A673 (cell line): ENCODE measurements around the gene SCCPDH. TPM values are rescaled to one million over a fixed set of nuclear protein-coding genes. Genes with fewer than 3 reads are reported as not detected.

Source experiments
- BruUV-seq: library from RNA; stranded (reverse); fragments of 400-500 nt; replicated peaks from 2 replicates; lab custom pipeline; 2021; lab: Mats Ljungman, UMichigan
- CTCF ChIA-PET: fragments of 300-600 bp; sonication (Branson Sonifier 250); formaldehyde crosslinking; loops from one replicate; lab custom pipeline; 2022; ENCODE audit warnings: antibody characterized with exemption; lab: Charles Lee
- POLR2A ChIA-PET: fragments of 300-600 bp; sonication (Branson Sonifier 250); formaldehyde crosslinking; loops from one replicate; lab custom pipeline; 2022; ENCODE audit warnings: antibody characterized with exemption; ENCODE audit not compliant: low non-redundant PET; lab: Charles Lee
- DNase-seq: peaks from one replicate; pipeline ENCODE4 v3.0.0-alpha.2; 2015; ENCODE audit warnings: low spot score
- H3K27ac ChIP-seq: fragments of 200-600 bp; sonication (generic); 2 replicates; pipeline ENCODE4 v1.5.1; 2016; ENCODE audit warnings: mixed run types, low read depth, mild to moderate bottlenecking, mixed read lengths, antibody characterized with exemption, low read length; ENCODE audit not compliant: poor library complexity, severe bottlenecking
- H3K27me3 ChIP-seq: fragments of 200-600 bp; sonication (generic); replicated peaks from 2 replicates; pipeline ENCODE4 v1.6.1; 2017; ENCODE audit warnings: mixed run types, low read depth, mild to moderate bottlenecking, mixed read lengths, antibody characterized with exemption, low read length; ENCODE audit not compliant: insufficient read depth, poor library complexity
- H3K36me3 ChIP-seq: fragments of 200-600 bp; sonication (generic); 2 replicates; pipeline ENCODE4 v1.6.1; 2016; ENCODE audit warnings: mixed run types, mild to moderate bottlenecking, mixed read lengths, antibody characterized with exemption, low read length; ENCODE audit not compliant: insufficient read depth, poor library complexity, severe bottlenecking
- H3K4me1 ChIP-seq: fragments of 200-600 bp; sonication (generic); 2 replicates; pipeline ENCODE4 v1.6.1; 2017; ENCODE audit warnings: mixed run types, mild to moderate bottlenecking, mixed read lengths, antibody characterized with exemption, low read length; ENCODE audit not compliant: insufficient read depth, poor library complexity, severe bottlenecking
- H3K4me3 ChIP-seq: fragments of 200-600 bp; sonication (generic); 2 replicates; pipeline ENCODE4 v1.5.1; 2016; ENCODE audit warnings: low read depth, mixed run types, mild to moderate bottlenecking, mixed read lengths, low read length; ENCODE audit not compliant: poor library complexity, severe bottlenecking
- H3K9me3 ChIP-seq: fragments of 200-600 bp; sonication (generic); 2 replicates; pipeline ENCODE4 v1.6.1; 2016; ENCODE audit warnings: mixed run types, low read depth, mild to moderate bottlenecking, mixed read lengths, antibody characterized with exemption, low read length; ENCODE audit not compliant: poor library complexity, severe bottlenecking
- EZH2 ChIP-seq: fragments of 200-600 bp; sonication (generic); IDR thresholded peaks from 2 replicates; pipeline ENCODE4 v1.6.1; 2017; ENCODE audit warnings: borderline replicate concordance, low read depth, mild to moderate bottlenecking, mixed read lengths, antibody characterized with exemption, low read length; ENCODE audit not compliant: poor library complexity, severe bottlenecking
- intact Hi-C: fragments of 100-400 bp; cut with micrococcal nuclease; formaldehyde crosslinking; loops from one replicate; pipeline ENCODE4 v1.10.0; 2022; ENCODE audit not compliant: unreplicated experiment
- total RNA-seq: library from RNA; stranded (reverse); gene quantifications from 2 replicates; pipeline ENCODE4 v1.2.3, GENCODE V29; 2021
- TF ChIP-seq, protein P1 (sequence below): fragments of 300-800, 200-600 bp; sonication (generic); conservative IDR thresholded peaks from 2 replicates; pipeline ENCODE4 v1.5.1; 2017; ENCODE audit warnings: low read depth, mild to moderate bottlenecking, antibody characterized with exemption, low read length, moderate library complexity, mixed read lengths

Gene SCCPDH
- total RNA-seq, 1 experiment from 2014 or later: 41.7 TPM

DNA sequence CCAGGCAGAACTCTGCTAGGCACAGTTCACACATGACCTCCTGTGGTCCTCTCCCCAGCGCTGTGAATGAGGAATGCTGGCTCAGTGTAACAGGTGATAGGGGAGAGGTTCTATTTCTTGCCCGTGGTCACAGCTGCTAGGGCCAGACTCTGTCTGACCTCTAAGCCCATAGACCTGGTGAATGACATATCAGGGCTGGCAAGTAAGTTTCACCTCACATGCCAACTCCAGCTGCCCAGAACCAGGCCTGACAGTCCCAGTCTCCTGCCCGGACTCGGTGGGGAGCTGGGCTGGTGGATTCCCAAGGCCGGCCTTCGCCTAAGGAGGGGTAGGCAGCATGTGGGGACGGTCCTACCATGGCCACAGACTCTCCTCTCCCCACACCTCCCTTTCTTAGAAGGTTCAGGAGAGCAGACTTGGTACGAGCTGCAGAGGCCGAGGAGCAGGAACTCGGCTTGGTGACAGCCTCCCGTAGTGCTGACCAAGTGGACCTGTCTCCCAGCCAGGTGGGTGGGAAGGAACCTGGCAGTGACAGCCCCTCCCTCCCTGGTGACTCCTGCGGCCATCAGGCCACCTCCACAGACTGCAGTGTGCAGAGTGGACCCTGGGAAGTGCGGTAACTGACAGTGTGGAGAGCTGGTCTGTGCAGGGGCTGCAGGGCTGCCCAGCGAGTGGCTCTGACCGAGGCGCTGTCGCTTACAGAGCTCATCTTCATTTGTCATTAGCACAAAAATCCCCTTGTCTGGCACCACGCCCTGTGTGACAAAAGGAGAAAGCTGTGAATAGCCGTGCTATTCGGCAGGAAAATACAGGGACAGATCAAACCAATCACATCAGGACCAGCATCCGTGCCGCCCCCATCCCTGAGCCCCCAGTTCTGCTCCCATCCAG is 74.6 kb downstream of the SCCPDH start:
- no peak for DNase-seq
- Histone ChIP-seq H3K27ac (no peak overlapping the region), H3K4me3 (no peak overlapping the region), H3K27me3 (no peaks in the 10 kb centered on the region), H3K9me3 (no peaks in the 10 kb centered on the region), H3K4me1 (no peaks in the 10 kb centered on the region), H3K36me3 (no peaks in the 10 kb centered on the region)
- TF ChIP-seq, protein P1, sequence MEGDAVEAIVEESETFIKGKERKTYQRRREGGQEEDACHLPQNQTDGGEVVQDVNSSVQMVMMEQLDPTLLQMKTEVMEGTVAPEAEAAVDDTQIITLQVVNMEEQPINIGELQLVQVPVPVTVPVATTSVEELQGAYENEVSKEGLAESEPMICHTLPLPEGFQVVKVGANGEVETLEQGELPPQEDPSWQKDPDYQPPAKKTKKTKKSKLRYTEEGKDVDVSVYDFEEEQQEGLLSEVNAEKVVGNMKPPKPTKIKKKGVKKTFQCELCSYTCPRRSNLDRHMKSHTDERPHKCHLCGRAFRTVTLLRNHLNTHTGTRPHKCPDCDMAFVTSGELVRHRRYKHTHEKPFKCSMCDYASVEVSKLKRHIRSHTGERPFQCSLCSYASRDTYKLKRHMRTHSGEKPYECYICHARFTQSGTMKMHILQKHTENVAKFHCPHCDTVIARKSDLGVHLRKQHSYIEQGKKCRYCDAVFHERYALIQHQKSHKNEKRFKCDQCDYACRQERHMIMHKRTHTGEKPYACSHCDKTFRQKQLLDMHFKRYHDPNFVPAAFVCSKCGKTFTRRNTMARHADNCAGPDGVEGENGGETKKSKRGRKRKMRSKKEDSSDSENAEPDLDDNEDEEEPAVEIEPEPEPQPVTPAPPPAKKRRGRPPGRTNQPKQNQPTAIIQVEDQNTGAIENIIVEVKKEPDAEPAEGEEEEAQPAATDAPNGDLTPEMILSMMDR: no peak
- no peak for TF ChIP-seq EZH2
- POLR2A ChIA-PET: no interaction called here
- no TSS peak for BruUV-seq
- CTCF ChIA-PET: no interaction called here
- intact Hi-C loops: no loop called here

DNA sequence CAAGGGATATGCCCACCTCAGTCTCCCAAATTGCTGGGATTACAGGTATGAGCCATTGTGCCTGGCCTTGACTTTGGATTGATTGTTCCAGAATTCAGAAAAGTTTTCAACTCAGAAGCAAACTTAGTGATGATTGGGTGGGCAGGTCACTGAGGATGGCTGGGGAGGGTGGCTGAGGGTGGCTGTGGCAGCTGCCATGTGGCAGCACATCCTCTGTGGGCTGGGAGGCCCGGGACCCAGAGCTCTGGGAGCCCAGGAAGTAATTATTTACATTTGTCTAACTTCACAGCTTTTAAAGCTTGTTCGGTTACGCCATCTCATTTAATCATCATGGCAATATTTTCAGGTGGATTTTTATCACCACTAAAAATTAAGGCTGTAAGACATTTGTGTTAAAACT is 76.1 kb downstream of the SCCPDH start:
- Histone ChIP-seq H3K36me3 (no peaks in the 10 kb centered on the region), H3K9me3 (no peaks in the 10 kb centered on the region), H3K27me3 (no peaks in the 10 kb centered on the region), H3K4me1 (no peaks in the 10 kb centered on the region), H3K4me3 (no peak overlapping the region), H3K27ac (no peak overlapping the region)
- POLR2A ChIA-PET: no interaction called here
- intact Hi-C loops: no loop called here
- no peak for DNase-seq
- TF ChIP-seq, protein P1: no peak
- no peak for TF ChIP-seq EZH2
- no TSS peak for BruUV-seq
- CTCF ChIA-PET: no interaction called here

DNA sequence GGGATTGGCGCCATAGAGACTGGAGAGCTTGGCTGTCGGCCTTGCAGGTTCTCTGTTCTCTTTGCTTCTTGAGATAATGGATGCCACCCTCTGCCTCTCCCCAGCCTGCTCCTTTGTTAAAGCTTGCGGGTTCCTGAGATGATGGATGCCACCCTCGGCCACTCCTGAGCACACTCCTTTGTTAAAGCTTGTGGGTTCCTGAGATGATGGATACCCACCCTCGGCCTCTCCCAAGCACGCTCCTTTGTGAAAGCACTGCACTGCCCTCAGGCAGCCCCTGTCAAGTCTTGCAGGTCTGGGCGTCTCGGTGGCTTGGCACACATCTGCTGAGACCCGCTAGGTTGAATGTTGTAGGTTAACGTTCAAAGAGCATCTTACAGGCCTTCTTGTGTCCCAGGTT is 76.5 kb downstream of the SCCPDH start:
- ChIA-PET CTCF (no interaction called here), POLR2A (no interaction called here)
- no peak for DNase-seq
- no peaks in the 10 kb centered on the region for H3K27me3 ChIP-seq
- no peaks in the 10 kb centered on the region for H3K36me3 ChIP-seq
- TF ChIP-seq, protein P1: no peak
- BruUV-seq: no TSS peak
- no peaks in the 10 kb centered on the region for H3K4me1 ChIP-seq
- intact Hi-C loops: no loop called here
- H3K27ac ChIP-seq: no peak overlapping the region
- no peak overlapping the region for H3K4me3 ChIP-seq
- no peaks in the 10 kb centered on the region for H3K9me3 ChIP-seq
